Thyroid gland (tissue), 4 donors: ENCODE data around the gene SNRPE. TPM values are rescaled to one million over a fixed set of nuclear protein-coding genes. Genes with fewer than 3 reads are reported as not detected.

ENCODE experiments used
- DNase-seq, 2 donors: peaks; one replicate each; pipeline ENCODE4 v3.0.0-alpha.2; 2019
- H3K27ac ChIP-seq, 3 donors: fragments of 200-600 bp; sonication (generic); 1 replicate in 2 of 3; 2 replicates in 1 of 3; pipeline ENCODE4 v1.5.1; 2016 to 2019; ENCODE audit warnings: mild to moderate bottlenecking in 1 of 3, moderate library complexity in 1 of 3
- H3K27me3 ChIP-seq: fragments of 200-600 bp; sonication (generic); one replicate; pipeline ENCODE4 v1.5.1; 2019
- H3K36me3 ChIP-seq, 2 donors: fragments of 200-600 bp; sonication (generic); one replicate each; pipeline ENCODE4 v1.5.1; 2016 to 2019
- H3K4me1 ChIP-seq, 2 donors: fragments of 200-600 bp; sonication (generic); one replicate each; pipeline ENCODE4 v1.5.1; 2017 to 2019
- H3K4me3 ChIP-seq, 3 donors: fragments of 200-600 bp; sonication (generic); replicated peaks in 1 of 3; 1 replicate in 2 of 3; 2 replicates in 1 of 3; pipeline ENCODE4 v1.5.1; 2016; ENCODE audit warnings: mild to moderate bottlenecking in 1 of 3
- H3K9me3 ChIP-seq: fragments of 200-600 bp; sonication (generic); one replicate; pipeline ENCODE4 v1.5.1; 2017
- POLR2A ChIP-seq, 2 donors: fragments of 450-650 bp; IDR thresholded peaks; one replicate each; pipeline ENCODE4 v1.6.1; 2017; ENCODE audit warnings: antibody characterized with exemption in 2 of 2, mild to moderate bottlenecking in 2 of 2, moderate library complexity in 1 of 2
- WGBS, 2 donors: methylation state at CpG; one replicate each; pipeline ENCODE4 v1.1.5; 2017; 5-methylcytosine and 5-hydroxymethylcytosine counted together
- intact Hi-C: fragments of 100-400 bp; cut with DNase I; formaldehyde crosslinking; loops from one replicate; pipeline ENCODE4 v1.15.1; 2023
- small RNA-seq: library from RNA; depleted of rRNA; stranded (forward); fragments of <200 nt; gene quantifications from one replicate; pipeline ENCODE3, GENCODE V24; 2016
- total RNA-seq, 4 donors: library from RNA; depleted of rRNA; stranded (reverse); fragments of >200 nt; gene quantifications; one replicate each; pipeline ENCODE4 v1.2.3, GENCODE V29; 2016
- TF ChIP-seq, protein P1 (sequence below), 6 experiments: fragments of 200-600 bp in 3 of 6; fragments of 450-650 bp in 3 of 6; sonication (generic) in 3 of 6; IDR thresholded peaks; one replicate each; pipeline ENCODE4 v1.5.1; 2016 to 2019; ENCODE audit warnings: antibody characterized with exemption in 6 of 6, mild to moderate bottlenecking in 2 of 6, inconsistent platforms in 1 of 6, moderate library complexity in 1 of 6

Gene SNRPE
- total RNA-seq, 4 donors from 2014 or later = 21.9 to 54.7 (median 38.5) TPM

DNA sequence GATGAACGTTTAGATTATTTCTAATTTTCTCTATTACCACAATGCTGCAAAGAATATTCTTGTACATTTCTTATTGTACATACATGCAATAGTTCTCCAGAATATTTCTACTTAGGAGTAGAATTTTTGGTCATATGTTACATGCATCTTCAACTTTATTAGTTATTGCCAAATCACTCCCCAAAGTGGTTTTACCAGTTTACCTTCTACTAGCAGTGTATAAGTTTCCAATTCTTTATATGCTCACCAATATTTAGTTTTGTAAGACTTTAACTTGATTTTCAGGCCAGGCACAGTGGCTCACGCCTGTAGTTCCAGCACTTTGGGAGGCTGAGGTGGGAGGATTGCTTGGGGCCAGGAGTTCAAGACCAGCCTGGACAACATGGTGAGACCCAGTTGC, 55.4 kb downstream of the SNRPE start:
- Histone ChIP-seq H3K27ac (no peak overlapping the region), H3K4me3 (no peak overlapping the region), H3K36me3 (no peaks in the 10 kb centered on the region), H3K27me3 (no peaks in the 10 kb centered on the region), H3K4me1 (no peaks in the 10 kb centered on the region), H3K9me3 (no peaks in the 10 kb centered on the region)
- DNase-seq = no peak
- intact Hi-C loops = no loop called here
- TF ChIP-seq, protein P1, sequence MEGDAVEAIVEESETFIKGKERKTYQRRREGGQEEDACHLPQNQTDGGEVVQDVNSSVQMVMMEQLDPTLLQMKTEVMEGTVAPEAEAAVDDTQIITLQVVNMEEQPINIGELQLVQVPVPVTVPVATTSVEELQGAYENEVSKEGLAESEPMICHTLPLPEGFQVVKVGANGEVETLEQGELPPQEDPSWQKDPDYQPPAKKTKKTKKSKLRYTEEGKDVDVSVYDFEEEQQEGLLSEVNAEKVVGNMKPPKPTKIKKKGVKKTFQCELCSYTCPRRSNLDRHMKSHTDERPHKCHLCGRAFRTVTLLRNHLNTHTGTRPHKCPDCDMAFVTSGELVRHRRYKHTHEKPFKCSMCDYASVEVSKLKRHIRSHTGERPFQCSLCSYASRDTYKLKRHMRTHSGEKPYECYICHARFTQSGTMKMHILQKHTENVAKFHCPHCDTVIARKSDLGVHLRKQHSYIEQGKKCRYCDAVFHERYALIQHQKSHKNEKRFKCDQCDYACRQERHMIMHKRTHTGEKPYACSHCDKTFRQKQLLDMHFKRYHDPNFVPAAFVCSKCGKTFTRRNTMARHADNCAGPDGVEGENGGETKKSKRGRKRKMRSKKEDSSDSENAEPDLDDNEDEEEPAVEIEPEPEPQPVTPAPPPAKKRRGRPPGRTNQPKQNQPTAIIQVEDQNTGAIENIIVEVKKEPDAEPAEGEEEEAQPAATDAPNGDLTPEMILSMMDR (IDR thresholded peaks at IDR 0.05) = no peak
- TF ChIP-seq POLR2A (IDR thresholded peaks at IDR 0.05) = no peak
- 90 to 91% methylated on average over 2 of the region's 2 CpGs for WGBS, 2 donors

Small RNAs within 50 kb of the gene (small RNA-seq; reads per million reads assigned to genes)
- not detected for gene HSPE1P6

Other genes starting within 250 kb of the SNRPE start
- gene ATP2B4, start 234.8 kb upstream of the SNRPE start, total RNA-seq = 10 to 100 TPM; 41.3 to 46.1 (median 42.7) TPM
- under 1 TPM in 3 of 4 donors, not detected in 1; 0.22 to 0.67 (median 0.40) TPM for gene LAX1, start 96.4 kb upstream of the SNRPE start, total RNA-seq
- gene ZBED6, start 66.0 kb upstream of the SNRPE start, total RNA-seq = 10 to 100 TPM; 17.6 to 33.2 (median 28.5) TPM
- 100 to 1,000 TPM; 108 to 166 (median 131) TPM for gene ZC3H11A, start 66.0 kb upstream of the SNRPE start, total RNA-seq
- 10 to 100 TPM; 19.4 to 29.3 (median 20.8) TPM for gene SOX13, start 211.5 kb downstream of the SNRPE start, total RNA-seq